Gastroesophageal sphincter (tissue), 3 donors: Measurements from ENCODE around the gene ACTC1.

ENCODE experiments used
- CTCF ChIP-seq, 4 experiments: fragments of 200-600 bp in 2 of 4; fragments of 450-650 bp in 2 of 4; sonication (generic) in 1 of 4; IDR thresholded peaks; one replicate each; pipeline ENCODE4 v1.5.1; 2017 to 2019; ENCODE audit warnings: antibody characterized with exemption in 4 of 4, mild to moderate bottlenecking in 2 of 4, moderate library complexity in 2 of 4
- POLR2AphosphoS5 ChIP-seq: sonication (generic); formaldehyde crosslinking; IDR thresholded peaks from one replicate; pipeline ENCODE4 v1.6.1; 2017; ENCODE audit warnings: antibody characterized with exemption

- TF ChIP-seq CTCF (IDR thresholded peaks at IDR 0.05) (no peak), POLR2AphosphoS5 (no peak)
These were observed 7.0 kb upstream of the ACTC1 start for GRCh38 chr15:34802371-34802770.
